Erythroblast (primary cell): ENCODE measurements around the gene PIGK.

Source experiments
- GATA1 ChIP-seq: IDR thresholded peaks from 2 replicates; pipeline ENCODE4 v1.6.1; 2011; ENCODE audit warnings: low read depth, mild to moderate bottlenecking, control low read depth, low read length, moderate library complexity
- POLR2A ChIP-seq: IDR thresholded peaks from 2 replicates; pipeline ENCODE4 v1.6.1; 2011; ENCODE audit warnings: mild to moderate bottlenecking, low read length

DNA sequence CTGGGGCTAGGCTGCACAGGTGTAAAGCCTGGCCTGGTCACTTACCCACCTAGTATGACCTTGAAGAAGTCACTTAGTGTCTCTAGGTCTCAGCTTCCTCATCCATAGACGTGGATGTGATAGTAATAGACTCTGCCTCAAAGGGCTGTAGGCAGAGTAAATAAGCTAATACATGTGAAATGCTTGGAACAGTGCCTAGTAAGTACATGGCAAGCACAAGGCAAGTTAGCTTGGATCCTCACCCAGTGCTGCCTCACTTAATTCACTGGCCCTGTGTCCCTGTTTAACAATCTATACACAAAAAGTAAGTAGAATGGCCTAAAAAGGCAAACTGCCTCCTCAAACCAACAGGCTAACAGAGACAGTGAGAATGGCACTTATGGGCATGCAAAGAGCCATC lies 167.8 kb downstream of the PIGK start:
- TF ChIP-seq POLR2A = no peak
- no peak for TF ChIP-seq GATA1
